Neutrophil (primary cell): Measurements from ENCODE around the gene FKBP6.
A peak's percentile ranks its signal among the peaks of the same experiment; 100 is the strongest.
"Not testable (repeated sequence)": the region's sequence is repeated elsewhere in the genome, so short reads cannot be mapped to it uniquely, and the experiment has no call there.

Experiments
- H3K27ac ChIP-seq: fragments of 200-600 bp; sonication (generic); 2 replicates; pipeline ENCODE4 v1.5.1; 2016; ENCODE audit warnings: mild to moderate bottlenecking, moderate library complexity
- H3K27me3 ChIP-seq: fragments of 200-600 bp; sonication (generic); 2 replicates; pipeline ENCODE4 v1.6.0; 2016; ENCODE audit warnings: mild to moderate bottlenecking
- H3K36me3 ChIP-seq: fragments of 200-600 bp; sonication (generic); 2 replicates; pipeline ENCODE4 v1.5.1; 2017
- H3K4me1 ChIP-seq, 2 experiments: fragments of 200-600 bp in 1 of 2; sonication (generic) in 1 of 2; 1 replicate in 1 of 2; 2 replicates in 1 of 2; pipeline versions ENCODE4 v1.5.1 to v1.6.1; 2013 to 2016; ENCODE audit warnings: low read depth in 1 of 2, low read length in 1 of 2, mild to moderate bottlenecking in 1 of 2, moderate library complexity in 1 of 2; ENCODE audit not compliant: control insufficient read depth in 1 of 2, insufficient read depth in 1 of 2
- H3K4me3 ChIP-seq, 2 experiments: fragments of 200-600 bp in 1 of 2; sonication (generic) in 1 of 2; 1 replicate in 1 of 2; 2 replicates in 1 of 2; pipeline ENCODE4 v1.5.1; 2013 to 2016; ENCODE audit warnings: low read depth in 1 of 2, low read length in 1 of 2, mild to moderate bottlenecking in 1 of 2, moderate library complexity in 1 of 2
- H3K9me3 ChIP-seq: fragments of 200-600 bp; sonication (generic); 2 replicates; pipeline ENCODE4 v1.5.1; 2016
- CTCF ChIP-seq: fragments of 200-600 bp; sonication (generic); IDR thresholded peaks from 2 replicates; pipeline ENCODE4 v1.5.1; 2016; ENCODE audit warnings: antibody characterized with exemption

Gene FKBP6

GRCh38 chr7:73391396-73391795 lies 63.4 kb downstream of the FKBP6 start:
- no peaks in the 10 kb centered on the region for H3K27me3 ChIP-seq
- H3K4me1 ChIP-seq, result no peaks in the 10 kb centered on the region
- H3K9me3 ChIP-seq, result peaks cover 10% of the 10 kb centered on the region
- no peak overlapping the region for H3K27ac ChIP-seq
- H3K36me3 ChIP-seq, result no peaks in the 10 kb centered on the region
- TF ChIP-seq CTCF, result no peak
- no peak overlapping the region for H3K4me3 ChIP-seq

GRCh38 chr7:73394422-73394821 lies 66.5 kb downstream of the FKBP6 start:
- no peaks in the 10 kb centered on the region for H3K36me3 ChIP-seq
- H3K9me3 ChIP-seq, result no peaks in the 10 kb centered on the region
- H3K4me3 ChIP-seq, result no peak overlapping the region
- no peaks in the 10 kb centered on the region for H3K27me3 ChIP-seq
- H3K27ac ChIP-seq, result no peak overlapping the region
- peaks cover 4 to 13% of the 10 kb centered on the region in 2 experiments for H3K4me1 ChIP-seq
- TF ChIP-seq CTCF, result no peak

- Histone ChIP-seq H3K4me1 (peaks cover 4 to 15% of the 10 kb centered on the region in 2 experiments), H3K36me3 (no peaks in the 10 kb centered on the region), H3K27me3 (no peaks in the 10 kb centered on the region), H3K9me3 (no peaks in the 10 kb centered on the region), H3K4me3 (no peak overlapping the region), H3K27ac (no peak overlapping the region)
- TF ChIP-seq CTCF, result no peak
These were observed 67.9 kb downstream of the FKBP6 start for GRCh38 chr7:73395538-73396503.

- peak overlapping the region; percentile 44 to 59 for H3K4me3 ChIP-seq
- no peaks in the 10 kb centered on the region for H3K27me3 ChIP-seq
- peak overlapping the region; percentile 55 for H3K27ac ChIP-seq
- TF ChIP-seq CTCF, result no peak
- H3K9me3 ChIP-seq, result no peaks in the 10 kb centered on the region
- H3K36me3 ChIP-seq, result no peaks in the 10 kb centered on the region
- peaks cover 4 to 15% of the 10 kb centered on the region in 2 experiments for H3K4me1 ChIP-seq
These were observed 69.7 kb downstream of the FKBP6 start for GRCh38 chr7:73397521-73398281.

GRCh38 chr7:73399185-73400050 lies 71.5 kb downstream of the FKBP6 start:
- Histone ChIP-seq H3K4me3 (peak overlapping the region in 1 of 2 experiments; percentile 49), H3K4me1 (peaks cover 4 to 15% of the 10 kb centered on the region in 2 experiments)
- H3K36me3 ChIP-seq, H3K27ac ChIP-seq, H3K27me3 ChIP-seq, H3K9me3 ChIP-seq: not testable (repeated sequence)

GRCh38 chr7:73404860-73405259 lies 76.9 kb downstream of the FKBP6 start:
- not testable (repeated sequence) for H3K9me3 ChIP-seq, H3K27ac ChIP-seq, H3K4me3 ChIP-seq, H3K27me3 ChIP-seq, H3K36me3 ChIP-seq, H3K4me1 ChIP-seq
